NCI-H2171 (cell line): Measurements from ENCODE around the gene PRR33.

ENCODE experiments used
- DNase-seq: peaks from one replicate; lab custom pipeline; 2025; lab: John Stamatoyannopoulos, UW

The PRR33 gene

DNA sequence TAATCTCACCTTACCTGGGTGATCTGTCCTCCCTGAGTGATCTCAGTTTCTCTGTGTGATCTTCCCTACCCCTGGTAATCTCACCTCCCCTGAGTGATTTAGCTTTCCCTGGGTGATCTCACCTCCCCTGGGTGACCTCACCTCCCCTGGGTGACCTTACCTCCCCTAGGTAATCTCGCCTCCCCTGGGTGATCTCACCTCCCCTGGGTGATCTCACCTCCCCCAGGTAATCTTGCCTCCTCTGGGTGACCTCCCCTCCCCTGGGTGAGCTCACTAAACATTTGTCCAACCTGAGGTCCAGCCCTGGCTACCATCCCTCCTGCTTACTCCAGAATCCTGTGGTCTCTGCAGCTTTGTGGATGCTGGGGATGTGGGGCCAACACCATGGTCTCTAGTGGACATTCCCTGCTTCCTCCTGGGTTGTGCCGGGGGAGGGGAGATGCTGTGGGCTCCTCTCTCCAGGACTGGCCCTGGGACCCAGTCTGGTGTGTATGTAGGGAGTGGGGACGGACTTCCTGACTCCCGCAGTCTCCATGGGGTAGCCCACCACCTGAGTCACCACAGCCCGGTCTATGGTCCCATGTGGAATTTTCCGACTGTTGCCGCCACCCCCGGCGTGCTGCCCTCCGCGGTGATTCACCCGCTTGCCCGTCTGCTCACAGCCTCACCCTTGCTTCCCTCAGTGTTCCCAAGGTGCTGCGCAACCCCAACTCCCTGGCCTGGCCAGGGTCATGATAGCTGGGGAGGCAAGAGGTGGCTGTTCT lies 28.9 kb downstream of the PRR33 start:
- no peak for DNase-seq

DNA sequence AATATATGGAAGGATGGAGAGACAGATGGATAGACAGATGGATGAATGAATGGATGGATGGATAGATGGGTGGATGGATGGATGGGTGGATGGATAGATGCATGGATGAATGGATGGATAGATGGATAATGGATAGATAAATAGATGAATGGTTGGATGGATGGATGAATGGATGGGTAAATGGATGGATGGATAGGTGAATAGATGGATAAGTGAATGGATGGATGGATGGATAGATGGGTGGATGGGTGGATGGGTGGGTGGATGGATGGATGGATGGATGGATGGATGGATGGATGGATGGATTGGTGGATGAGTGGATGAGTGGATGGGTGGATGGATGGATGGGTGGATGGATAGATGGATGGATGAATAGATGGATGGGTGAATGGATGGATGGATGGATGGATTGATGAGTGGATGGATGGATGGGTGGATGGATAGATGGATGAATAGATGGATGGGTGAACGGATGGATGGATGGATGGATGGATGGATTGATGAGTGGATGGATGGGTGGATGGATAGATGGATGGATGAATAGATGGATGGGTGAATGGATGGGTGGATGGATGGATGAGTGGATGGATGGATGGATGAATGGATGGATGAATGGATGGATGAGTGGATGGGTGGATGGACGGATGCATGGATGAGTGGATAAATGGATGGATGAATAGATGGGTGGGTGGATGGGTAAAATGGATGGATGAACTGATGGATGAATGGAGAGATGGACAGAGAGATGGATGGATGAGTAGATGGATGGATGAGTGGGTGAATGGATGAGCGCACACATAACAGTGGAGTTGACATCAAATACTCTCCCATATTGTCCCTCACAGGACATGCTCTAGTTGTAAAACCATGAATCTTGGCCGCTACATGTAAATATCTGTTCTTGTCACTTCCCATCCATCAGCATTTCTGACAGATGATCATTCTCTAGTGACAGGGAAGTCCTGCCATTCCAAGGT lies 30.0 kb downstream of the PRR33 start:
- DNase-seq = no peak

DNA sequence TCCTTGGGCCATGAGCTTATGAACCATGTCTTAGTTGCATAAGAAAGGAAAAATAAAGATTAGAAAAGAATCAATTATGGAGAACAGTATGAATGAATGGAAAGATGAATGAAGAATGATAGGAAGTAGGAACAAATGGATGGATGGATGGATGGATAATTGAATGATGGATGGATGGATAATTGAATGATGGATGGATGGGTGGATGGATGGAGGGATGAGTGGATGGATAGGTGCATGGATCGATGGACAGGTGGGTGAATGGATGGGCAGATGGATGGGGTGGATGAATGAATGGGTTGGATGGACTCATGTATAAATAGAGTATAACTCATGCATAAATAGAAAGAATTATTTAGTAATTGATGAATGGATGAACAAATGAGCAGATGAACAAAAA lies 31.6 kb downstream of the PRR33 start:
- no peak for DNase-seq

DNA sequence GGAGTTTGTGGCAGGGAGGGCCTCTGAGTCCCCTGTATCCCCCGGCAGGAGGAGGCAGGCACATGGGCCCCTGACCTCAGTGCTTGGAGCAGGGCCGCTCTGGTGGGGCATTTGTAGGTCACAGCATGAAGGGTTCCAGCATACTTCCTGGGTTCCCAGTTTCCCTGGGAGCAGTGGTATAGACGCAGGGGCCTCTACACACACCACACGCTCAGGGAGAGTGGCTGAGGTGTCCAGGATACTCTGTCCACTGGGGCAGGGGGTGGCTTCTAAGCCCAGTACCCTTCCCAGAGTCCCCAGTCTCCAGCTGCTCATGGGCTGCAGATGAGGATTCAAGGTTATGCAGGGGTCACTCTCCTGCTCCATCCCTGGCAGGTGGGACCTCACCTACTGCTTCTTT lies 32.7 kb downstream of the PRR33 start:
- DNase-seq = no peak

DNA sequence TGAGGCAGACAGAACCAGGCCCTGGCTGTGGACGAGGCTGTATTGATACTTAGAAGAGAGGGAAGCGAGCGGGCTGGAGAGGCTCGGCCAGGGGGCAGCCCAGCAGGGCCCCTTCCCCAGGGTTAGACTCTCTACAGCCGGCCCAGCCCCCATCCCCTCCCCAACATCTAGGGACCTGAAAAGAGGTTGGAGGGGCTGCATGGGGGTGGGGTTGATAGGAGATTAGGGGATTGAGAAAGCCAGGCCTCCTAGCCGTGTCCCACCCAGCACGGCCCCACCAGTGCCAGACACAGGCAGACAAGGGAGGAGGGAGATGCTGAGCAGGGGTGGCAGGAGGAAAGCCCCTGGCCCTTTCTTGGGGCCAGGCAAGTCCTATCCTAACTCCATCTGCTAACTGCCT lies 33.1 kb downstream of the PRR33 start:
- DNase-seq = no peak

DNA sequence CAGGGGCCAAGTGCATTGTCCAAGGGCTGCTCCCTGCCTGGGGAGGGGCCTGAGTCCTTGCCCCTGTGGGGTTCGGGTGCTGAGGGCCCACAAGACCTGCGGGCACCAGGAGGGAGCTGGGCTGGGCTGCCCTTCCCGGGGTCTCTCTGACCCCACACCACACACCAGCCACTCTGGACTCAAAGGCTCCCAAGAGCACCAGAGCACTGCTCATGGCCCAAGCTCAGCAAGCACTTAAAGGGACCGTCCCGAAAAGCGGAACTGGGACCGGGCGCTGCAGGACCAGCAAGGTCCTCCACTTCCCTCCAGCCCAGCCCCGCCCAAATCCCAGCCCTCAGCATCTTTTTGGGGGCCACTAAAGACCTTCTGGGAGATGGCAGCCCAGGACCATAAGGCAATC lies 33.5 kb downstream of the PRR33 start:
- no peak for DNase-seq

DNA sequence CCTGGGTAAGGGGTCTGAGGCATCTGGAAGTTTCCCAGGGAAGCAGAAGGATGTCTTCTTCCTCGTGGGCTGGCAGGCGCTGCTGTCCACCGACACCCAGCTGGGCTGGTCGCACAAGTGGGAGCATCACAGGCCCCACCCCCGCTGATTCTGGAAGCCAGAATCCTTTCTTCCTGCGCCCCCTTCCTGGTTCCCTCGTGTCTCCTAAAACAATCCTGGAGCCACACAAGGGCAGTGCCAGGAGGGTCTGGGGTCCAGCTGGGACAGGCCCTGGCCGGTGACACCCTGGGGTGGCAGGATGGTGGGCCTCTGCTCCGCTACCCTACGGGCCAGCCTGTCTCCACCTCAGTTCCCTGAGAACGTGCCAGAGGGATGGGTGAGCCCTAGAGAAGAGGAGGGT lies 34.6 kb downstream of the PRR33 start:
- DNase-seq = no peak

DNA sequence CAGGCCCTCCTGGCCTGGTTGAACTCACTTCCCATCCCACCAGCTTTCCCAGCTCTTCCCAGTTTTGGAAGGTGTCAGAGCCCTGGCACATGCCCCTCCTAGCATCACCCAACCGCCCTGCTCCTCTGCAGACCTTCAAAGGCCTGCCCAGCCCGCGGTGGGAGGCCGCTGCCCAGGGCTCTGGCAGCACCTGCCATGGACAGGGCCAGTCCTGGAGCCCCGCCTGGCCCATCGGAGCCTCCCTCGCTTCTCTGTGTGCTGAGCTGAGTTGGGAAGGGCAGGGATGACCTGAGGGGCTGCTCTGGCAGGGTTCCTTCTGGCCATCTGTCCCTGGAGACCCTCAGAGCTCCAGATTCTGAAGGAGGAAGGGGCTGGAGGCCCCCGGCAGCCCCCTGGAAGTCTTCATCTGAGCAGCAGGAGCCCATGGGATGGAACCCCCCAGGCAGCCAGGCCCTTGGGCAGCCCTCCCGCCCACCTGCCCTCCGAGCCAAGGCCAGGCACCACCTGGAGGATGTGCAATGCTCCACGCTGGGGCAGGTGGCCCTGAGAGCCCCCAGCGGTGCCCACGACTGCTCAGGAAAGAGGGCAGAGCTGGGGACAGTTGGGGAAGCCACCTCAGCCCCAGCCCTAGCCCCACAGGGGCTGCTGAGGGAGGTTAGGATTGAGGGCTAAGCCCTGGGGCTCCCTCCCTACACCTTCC lies 35.2 kb downstream of the PRR33 start:
- no peak for DNase-seq

DNA sequence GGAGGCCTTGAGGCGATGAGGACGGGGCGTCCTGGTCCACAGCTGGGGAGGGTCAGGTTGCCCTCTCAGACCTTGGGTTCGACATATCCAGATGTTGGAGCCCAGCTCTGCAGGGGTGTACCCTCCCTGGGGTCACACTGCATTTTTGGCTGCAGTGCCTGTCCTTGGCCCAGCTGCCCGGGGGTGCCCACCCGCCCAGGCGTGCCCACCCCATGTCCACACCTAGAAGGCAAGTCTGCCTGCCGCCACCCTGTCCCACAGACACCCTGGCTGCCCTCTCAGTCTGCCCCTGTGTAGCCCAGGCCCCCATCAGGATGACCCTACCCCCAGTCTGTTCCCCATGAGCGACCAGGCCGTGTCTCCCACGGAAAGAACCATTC lies 35.8 kb downstream of the PRR33 start:
- DNase-seq = no peak

DNA sequence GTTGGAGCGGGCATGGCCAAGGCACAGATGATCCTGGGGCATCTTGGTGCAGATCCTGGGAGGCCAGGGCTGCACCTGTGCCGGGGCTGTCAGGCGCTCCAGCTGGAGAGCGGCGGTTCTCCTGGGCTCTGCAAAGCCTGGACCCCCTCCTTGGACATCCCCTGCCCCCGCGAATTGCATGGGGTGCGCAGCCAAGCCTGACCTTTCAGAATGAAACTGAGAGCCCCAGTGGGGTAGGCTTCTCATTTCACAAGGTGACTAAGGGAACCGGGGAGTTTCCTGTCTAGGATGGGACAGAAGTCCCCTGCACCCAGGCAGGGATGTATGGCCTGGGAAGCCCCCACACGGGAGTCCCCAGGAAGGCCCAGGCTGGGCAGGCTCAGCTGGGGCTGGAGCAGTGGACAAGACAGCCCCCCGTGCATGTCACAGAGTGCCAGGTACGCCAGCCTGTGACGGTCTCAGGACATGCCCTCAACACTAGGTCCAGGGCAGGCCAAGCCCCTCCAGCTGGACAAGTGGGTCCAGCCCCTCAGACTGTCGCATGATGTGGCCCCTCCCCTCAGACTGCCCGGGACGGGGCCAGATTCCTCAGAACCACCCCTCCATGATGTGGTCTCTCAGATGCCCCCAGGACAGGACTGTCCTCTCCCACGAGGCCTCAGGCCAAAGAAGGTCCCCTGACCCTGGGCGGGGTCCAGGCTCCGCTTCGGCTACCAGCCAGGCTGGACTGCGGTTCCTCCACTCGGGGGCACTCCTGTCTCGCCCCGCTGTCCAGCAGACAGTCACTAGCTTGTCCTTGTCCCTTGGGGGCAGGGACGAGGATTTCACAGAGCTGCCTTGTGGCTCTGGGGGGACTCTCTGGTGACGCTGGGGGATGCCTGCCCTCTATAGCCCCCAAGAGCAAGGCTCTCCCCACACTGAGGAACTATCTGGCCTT lies 36.5 kb downstream of the PRR33 start:
- DNase-seq = no peak

DNA sequence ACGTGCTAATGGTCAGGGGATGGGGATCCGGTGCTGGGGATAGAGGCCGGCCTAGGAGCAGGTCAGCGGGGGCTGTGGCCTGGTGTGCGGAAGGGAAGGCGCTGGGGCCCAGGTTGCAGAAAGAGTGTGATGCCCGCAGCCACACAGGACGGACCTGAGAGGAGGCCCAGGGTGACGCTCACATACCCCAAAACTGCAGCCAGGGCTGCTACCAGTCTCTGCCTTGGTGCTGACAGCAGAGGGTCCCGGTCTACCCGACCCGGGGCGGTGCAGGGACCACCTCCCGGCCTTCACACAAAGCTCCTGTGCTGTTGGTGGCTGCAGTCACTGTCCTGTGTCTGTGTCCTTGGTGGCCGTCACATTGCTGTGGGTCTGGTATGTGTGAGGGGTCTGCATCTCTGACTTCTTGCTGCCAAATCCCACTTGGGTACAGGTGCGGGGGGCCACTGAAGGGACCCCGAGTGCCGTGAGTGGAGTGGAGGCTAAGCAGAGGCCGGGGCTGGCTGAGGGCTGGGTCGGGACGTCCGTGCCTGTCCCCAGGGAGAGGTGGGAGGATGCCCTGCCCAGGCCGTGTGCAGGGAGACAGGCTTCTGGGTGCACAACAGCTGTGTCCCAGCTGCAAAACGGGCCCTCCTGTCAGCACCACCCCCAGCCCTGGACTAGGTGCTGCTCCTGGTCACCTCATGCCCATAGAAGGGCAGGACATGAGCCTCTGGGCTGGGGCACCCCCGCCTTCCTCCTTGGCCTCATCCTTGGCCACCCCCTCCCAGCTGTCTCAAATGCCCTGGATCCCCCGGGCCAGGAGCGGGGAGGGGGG lies 37.4 kb downstream of the PRR33 start:
- DNase-seq = no peak

DNA sequence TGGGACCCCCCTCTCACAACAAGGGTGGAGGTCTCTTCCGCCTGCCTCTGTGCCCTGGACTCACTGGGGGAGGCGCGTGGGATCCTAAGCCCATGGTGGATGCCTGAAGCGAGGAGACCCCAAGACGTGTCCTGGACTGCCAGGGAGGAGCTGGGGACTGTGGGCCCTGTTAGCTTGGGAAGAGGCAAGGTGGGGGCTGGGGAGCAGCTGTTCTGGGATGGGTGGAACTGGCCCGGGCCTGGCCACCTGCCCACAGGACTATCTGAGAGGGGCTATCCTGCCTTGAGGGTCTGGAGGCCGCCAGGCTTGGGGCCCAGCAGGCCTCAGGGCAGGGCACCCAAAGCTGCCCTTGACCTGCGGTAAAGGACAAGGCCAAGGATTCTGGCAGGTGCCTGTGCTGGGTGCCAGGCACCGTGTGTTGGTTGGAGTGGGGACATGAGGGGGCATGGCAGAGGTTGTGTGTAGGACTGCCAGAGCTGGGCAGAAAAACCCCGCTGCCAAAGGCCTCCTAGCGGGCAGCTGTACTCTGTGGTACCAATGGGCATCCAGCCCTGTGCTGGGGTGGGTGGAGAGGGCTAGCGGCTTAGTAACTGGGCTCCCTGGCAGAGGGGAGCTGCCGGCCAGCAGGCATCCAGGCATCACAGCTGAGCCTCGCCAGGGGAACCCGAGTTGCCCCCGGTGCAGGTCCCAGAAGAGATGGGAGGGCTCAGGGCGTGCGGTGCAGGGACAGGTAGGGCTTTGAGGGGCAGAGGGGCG lies 38.1 kb downstream of the PRR33 start:
- DNase-seq = no peak

DNA sequence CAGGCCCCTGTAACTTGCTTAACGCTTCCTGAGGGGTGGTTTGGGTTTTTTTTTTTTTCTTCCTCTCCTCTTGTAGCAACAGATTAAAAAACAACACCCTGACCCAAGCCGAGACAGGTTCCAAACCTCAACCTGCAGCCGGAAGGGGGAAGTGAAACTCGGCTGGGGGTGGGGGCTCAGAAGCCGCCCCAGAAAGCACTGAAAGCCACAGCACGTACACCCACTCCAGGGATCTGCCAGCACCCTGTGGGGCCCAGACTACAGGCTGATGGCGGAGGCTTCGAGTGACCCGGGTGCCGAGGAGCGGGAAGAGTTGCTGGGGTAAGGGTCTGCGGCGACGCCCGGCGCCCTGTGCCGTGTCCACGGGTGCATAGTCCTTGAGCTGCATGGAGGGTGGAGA lies 38.8 kb downstream of the PRR33 start, which contains the start of gene LSP1:
Gene LSP1, plus strand, starts transcription at position 208 of the 400 bp plus-strand sequence. Its CDS starts 61 bp downstream, at position 269.
- DNase-seq = no peak

DNA sequence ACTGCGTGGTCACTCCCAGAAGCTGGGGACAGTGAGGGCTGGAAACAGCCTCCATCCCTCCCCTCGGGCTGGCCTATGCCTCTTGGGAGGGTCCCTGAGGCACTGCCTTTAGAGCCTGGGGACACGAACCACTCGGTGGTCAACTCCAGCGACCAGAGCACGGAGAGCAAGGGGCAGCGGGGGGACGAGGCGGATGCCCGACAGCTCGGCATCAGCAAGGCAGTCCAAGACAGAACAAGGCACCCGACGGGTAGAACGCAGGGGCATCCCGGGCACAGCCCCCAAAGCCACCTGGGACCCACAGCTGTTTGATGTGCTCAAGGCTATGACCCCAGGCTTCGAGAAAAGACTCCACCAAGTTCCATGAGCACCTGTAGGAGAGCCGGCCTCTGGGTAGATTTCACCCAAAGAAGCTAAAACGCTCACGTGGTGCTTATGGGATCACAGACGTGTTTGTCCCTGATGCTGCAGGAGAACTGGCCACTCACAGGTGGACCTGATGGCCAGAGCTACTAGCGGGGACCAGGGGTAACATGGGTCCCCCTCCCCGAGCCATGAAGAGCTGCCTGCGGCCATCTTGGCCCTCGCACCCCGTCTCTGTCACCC lies 39.3 kb downstream of the PRR33 start:
- DNase-seq = no peak

DNA sequence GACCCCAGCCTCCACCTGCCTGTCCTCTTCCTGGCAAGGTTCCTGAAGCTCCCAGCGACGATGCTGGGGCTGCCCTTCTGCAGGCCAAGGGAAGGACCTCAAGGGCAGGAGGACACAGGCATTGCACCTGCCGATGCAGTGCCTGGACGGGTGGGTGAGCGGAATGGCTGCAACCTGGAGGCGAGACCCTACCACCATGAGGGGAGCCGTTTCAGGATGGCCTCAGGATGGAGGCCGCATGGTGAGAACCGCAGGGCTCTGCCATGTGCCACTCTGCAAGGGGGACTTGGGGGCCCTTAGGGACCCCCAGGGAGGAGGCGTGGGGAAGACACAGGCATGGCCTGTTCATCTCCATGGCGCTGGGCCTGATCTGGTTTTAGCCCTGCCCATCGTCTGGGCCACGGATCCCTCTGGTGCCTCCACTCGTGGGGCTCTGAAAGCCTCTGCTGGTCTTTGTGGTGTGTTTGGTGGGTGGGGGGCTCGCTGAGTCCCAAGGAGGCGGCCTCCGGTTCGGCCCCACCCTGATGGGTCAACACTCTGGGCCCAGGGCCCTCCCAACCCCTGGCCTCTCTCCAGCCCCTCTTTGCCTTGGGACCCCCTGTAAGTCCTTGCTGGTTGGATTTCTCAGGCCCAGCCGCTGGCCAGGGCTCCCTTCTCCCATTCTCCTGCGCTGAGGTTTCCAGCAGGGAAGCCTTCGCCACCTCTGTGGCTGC lies 40.1 kb downstream of the PRR33 start:
- DNase-seq = no peak

DNA sequence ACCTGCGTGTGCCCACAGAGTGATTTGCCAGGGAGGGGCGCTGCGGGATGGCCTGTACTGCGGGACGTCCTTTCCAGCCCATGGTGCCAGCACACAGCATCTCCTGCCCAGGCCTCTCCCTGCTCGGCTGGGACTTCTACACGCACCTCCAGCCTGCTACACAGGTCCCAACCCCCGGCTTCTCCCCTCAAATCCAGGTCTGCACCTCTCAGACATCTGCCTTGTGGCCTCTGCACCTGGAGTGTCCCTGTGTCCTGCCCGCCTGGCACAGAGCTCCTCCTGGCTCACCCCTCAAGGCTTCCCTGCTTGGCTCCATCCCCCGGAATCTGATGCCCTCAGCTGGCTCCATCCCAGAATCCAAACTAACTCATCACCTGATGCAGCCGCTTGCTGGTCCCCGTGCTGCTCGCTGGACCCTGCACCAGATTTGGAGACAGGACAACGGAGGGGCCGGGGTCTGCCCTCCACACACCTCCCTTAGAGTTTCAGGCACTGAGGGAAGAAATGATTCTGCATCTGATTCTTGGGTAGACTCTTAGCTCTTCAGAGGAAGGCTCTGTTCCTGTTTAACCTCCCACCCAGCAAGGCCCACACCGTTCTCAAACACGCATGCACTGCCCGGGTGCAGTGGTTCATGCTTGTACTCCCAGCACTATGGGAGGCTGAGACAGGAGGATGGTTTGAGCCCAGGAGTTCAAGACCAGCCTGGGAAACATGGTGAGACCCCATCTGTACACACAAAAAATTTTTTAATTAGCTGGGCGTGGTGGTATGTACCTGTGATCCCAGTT lies 42.9 kb downstream of the PRR33 start:
- no peak for DNase-seq

DNA sequence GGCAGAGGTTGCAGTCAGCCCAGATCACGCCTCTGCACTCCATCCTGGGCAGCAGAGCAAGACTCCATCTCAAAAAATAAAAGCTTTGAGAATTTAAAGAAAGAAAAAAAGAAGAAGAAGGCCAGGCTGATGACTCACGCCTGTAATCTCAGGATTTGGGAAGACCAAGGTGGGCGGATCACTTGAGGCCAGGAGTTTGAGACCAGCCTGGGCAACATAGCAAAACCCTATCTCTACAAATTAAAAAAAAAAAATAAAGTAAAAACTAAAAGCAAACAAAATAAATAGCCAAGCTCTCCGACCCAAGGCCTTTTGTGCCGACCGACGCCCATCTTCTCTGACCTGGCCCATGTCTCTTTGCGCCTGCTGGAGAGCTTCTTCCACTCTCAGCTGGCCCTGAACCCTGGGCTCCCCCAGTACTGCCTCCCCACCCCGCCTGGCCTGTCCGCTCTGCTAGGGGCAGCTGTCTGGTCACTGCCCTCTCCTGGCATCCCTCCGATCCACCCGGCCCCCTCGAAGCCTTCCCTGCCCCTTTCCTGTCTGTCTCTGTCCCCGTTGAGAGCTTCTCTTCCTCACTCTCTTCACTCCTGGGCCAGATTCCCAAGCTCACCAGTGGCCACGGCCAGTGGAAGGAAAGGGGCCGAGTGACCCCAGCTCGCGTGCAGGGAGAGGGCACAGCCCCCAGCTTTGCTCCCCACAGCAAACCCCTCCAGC lies 43.6 kb downstream of the PRR33 start:
- DNase-seq = no peak
